ENCODE results near the gene RBM27.

DNA sequence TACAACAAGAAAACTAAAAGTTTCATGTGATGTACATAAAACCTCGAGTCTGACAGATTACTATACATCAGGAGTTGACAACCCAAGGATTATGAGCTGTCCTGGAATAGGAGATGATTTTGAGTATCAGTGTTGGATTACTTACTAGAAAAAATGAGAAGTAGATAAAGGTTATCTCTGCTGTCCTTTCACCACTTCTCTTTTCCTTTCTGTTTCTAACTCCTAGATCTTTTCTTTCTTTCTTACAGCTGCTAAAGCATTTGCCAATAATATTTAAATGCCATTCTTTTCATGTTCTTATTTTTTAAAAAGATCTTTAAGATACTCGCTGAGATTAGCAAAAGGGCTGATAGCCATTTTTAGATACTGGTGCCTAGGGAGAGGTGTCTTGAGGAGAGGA is 14.8 kb downstream of the RBM27 start:
- TF ChIP-seq POLR2A (IDR thresholded peaks at IDR 0.05) (no peak), EP300 (IDR thresholded peaks at IDR 0.05) (no peak)
- TF ChIP-seq, protein P1, sequence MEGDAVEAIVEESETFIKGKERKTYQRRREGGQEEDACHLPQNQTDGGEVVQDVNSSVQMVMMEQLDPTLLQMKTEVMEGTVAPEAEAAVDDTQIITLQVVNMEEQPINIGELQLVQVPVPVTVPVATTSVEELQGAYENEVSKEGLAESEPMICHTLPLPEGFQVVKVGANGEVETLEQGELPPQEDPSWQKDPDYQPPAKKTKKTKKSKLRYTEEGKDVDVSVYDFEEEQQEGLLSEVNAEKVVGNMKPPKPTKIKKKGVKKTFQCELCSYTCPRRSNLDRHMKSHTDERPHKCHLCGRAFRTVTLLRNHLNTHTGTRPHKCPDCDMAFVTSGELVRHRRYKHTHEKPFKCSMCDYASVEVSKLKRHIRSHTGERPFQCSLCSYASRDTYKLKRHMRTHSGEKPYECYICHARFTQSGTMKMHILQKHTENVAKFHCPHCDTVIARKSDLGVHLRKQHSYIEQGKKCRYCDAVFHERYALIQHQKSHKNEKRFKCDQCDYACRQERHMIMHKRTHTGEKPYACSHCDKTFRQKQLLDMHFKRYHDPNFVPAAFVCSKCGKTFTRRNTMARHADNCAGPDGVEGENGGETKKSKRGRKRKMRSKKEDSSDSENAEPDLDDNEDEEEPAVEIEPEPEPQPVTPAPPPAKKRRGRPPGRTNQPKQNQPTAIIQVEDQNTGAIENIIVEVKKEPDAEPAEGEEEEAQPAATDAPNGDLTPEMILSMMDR (IDR thresholded peaks at IDR 0.05): no peak
